ENCODE measurements around the gene MCU. TPM values are rescaled to one million over a fixed set of nuclear protein-coding genes. Genes with fewer than 3 reads are reported as not detected.

Gene MCU
- total and polyA plus RNA-seq, 2 of the 8 experiments (the other 6 are each of a cell fraction or from before 2014, with no cell fraction given), result 51.6 to 62.2 TPM

DNA sequence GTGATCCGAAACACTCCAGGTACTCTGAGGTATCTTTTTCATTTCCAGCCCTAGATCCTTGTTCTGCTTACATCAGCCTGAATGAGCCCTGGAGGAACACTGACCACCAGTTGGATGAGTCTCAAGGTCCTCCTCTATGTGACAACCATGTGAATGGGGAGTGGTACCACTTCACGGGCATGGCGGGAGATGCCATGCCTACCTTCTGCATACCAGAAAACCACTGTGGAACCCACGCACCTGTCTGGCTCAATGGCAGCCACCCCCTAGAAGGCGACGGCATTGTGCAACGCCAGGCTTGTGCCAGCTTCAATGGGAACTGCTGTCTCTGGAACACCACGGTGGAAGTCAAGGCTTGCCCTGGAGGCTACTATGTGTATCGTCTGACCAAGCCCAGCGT, 206.7 kb downstream of the MCU start:
- Histone ChIP-seq H4K8ac (ENCODE audit: extremely low read depth, insufficient read depth, low read length) (no peak overlapping the region), H3K4ac (replicated peaks; ENCODE audit: insufficient read length, low read depth, low read length) (no peak overlapping the region), H3K36me3 (ENCODE audit: control insufficient read depth in 2 of 4, insufficient read depth in 4 of 4, low read length in 3 of 4) (no peaks in the 10 kb centered on the region), H4K91ac (replicated peaks; ENCODE audit: insufficient read length, low read length) (no peak overlapping the region), H2BK5ac (ENCODE audit: low read depth, low read length) (no peak overlapping the region), H3K4me3 (ENCODE audit: extremely low read depth in 1 of 4, insufficient read depth in 2 of 4, low read depth in 3 of 4, low read length in 4 of 4) (no peak overlapping the region), H3K79me2 (ENCODE audit: control insufficient read depth in 1 of 2, insufficient read depth in 2 of 2, low read length in 2 of 2) (no peaks in the 10 kb centered on the region), H2AK5ac (ENCODE audit: low read depth, low read length) (no peak overlapping the region), H3K23me2 (ENCODE audit: low read depth, low read length) (no peaks in the 10 kb centered on the region), H3K79me1 (ENCODE audit: low read depth, low read length) (no peaks in the 10 kb centered on the region), H3K27me3 (replicated peaks in 1 of 4; ENCODE audit: control insufficient read depth in 3 of 4, extremely low read depth in 1 of 4, insufficient read depth in 3 of 4, low read length in 3 of 4) (no peaks in the 10 kb centered on the region), H3K56ac (replicated peaks; ENCODE audit: insufficient read length, low read depth, low read length) (no peak overlapping the region), H3K4me2 (ENCODE audit: insufficient read depth in 1 of 2, low read depth in 2 of 2, low read length in 2 of 2) (no peak overlapping the region), H2BK12ac (ENCODE audit: low read depth, low read length) (no peak overlapping the region), H4K5ac (ENCODE audit: insufficient read length, low read depth, low read length) (no peak overlapping the region), H2BK20ac (ENCODE audit: low read length) (no peak overlapping the region), H3K9me3 (ENCODE audit: insufficient read depth in 2 of 2, low read depth in 1 of 2, low read length in 1 of 2) (peaks cover 0 to 4% of the 10 kb centered on the region in 2 experiments; a peak in 1 of 4 replicates), H2AFZ (ENCODE audit: low read length) (no peak overlapping the region), H2BK15ac (ENCODE audit: low read length) (no peak overlapping the region), H3K9ac (replicated peaks in 1 of 4; ENCODE audit: extremely low read depth in 1 of 4, low read depth in 3 of 4, low read length in 3 of 4) (no peak overlapping the region), H4K20me1 (replicated peaks in 1 of 2; ENCODE audit: control insufficient read depth in 1 of 2, insufficient read depth in 2 of 2, low read length in 2 of 2) (no peaks in the 10 kb centered on the region), H2BK120ac (replicated peaks; ENCODE audit: low read depth, low read length) (no peak overlapping the region), H3K14ac (ENCODE audit: insufficient read length) (no peak overlapping the region), H3K27ac (ENCODE audit: low read depth, low read length) (no peak overlapping the region), H3K4me1 (replicated peaks in 1 of 4; ENCODE audit: control insufficient read depth in 3 of 4, insufficient read depth in 4 of 4, low read length in 3 of 4) (peaks cover 0 to 3% (median 0%) of the 10 kb centered on the region in 4 experiments; a peak in 2 of 7 replicates), H3K18ac (ENCODE audit: extremely low read depth, low read length) (no peak overlapping the region), H3K23ac (ENCODE audit: insufficient read length) (no peak overlapping the region)
- DNase-seq (ENCODE audit: low read depth in 1 of 2, low spot score in 2 of 2) (no peak), FAIRE-seq (no peak)
- ChIA-PET POLR2A (ENCODE audit: partially characterized antibody) (no interaction called here), CTCF (ENCODE audit: partially characterized antibody) (interaction anchor here (0.6 kb wide), 1 partner anchor 568 kb away, joined by 5 read pairs; no protein-coding TSS in a partner anchor)
- 91% methylated on average over 10 of the region's 10 CpGs; no CpG with 5 or more reads in 1 of the 2 experiments for WGBS, 2 experiments (ENCODE audit: extremely low coverage in 1 of 2, insufficient coverage in 1 of 2, insufficient read length in 1 of 2, insufficient replicate concordance in 2 of 2, low coverage in 1 of 2, low lambda C conversion rate in 2 of 2, missing lambda C conversion rate in 1 of 2)
- no peak for TF ChIP-seq CEBPB (IDR thresholded peaks at IDR 0.05; ENCODE audit: low read depth, low read length)
- TF ChIP-seq GABPA (IDR thresholded peaks at IDR 0.05; ENCODE audit: borderline replicate concordance, insufficient read depth, low read length), result no peak
- no peak for TF ChIP-seq NRF1 (IDR thresholded peaks at IDR 0.05; ENCODE audit: low read depth, low read length)
- TF ChIP-seq SAP30 (IDR thresholded peaks at IDR 0.05; ENCODE audit: insufficient read depth, insufficient replicate concordance, low read length), result no peak
- TF ChIP-seq SIN3A (conservative IDR thresholded peaks at IDR 0.05 in 1 of 2, IDR thresholded peaks at IDR 0.05 in 1 of 2; ENCODE audit: low read depth in 1 of 2, low read length in 2 of 2), result no peak
- TF ChIP-seq CHD1 (IDR thresholded peaks at IDR 0.05; ENCODE audit: low read depth, low read length), result no peak
- TF ChIP-seq BRCA1 (IDR thresholded peaks at IDR 0.05; ENCODE audit: low read depth, low read length), result no peak
- TF ChIP-seq ASH2L (IDR thresholded peaks at IDR 0.05; ENCODE audit: low read length), result no peak
- no peak for TF ChIP-seq FOSL1 (IDR thresholded peaks at IDR 0.05; ENCODE audit: insufficient read depth, low read depth, low read length)
- no peak for TF ChIP-seq RAD21 (IDR thresholded peaks at IDR 0.05 in 1 of 2, conservative IDR thresholded peaks at IDR 0.05 in 1 of 2; ENCODE audit: low read depth in 2 of 2, low read length in 2 of 2)
- TF ChIP-seq SIX5 (IDR thresholded peaks at IDR 0.05; ENCODE audit: low read depth, low read length), result no peak
- TF ChIP-seq HDAC6 (IDR thresholded peaks at IDR 0.05; ENCODE audit: low read depth, low read length), result no peak
- no peak for TF ChIP-seq EGR1 (IDR thresholded peaks at IDR 0.05; ENCODE audit: borderline replicate concordance, low read depth, low read length)
- TF ChIP-seq, protein P1, sequence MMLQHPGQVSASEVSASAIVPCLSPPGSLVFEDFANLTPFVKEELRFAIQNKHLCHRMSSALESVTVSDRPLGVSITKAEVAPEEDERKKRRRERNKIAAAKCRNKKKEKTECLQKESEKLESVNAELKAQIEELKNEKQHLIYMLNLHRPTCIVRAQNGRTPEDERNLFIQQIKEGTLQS (IDR thresholded peaks at IDR 0.05; ENCODE audit: insufficient read depth, low read depth, low read length), result no peak
